CD1c-positive myeloid dendritic cell (primary cell): ENCODE data around the gene OR52H1.

Source experiments
- DNase-seq: peaks from one replicate; pipeline ENCODE4 v3.0.0-alpha.2; 2016; ENCODE audit errors: extremely low spot score

OR52H1 gene

DNA sequence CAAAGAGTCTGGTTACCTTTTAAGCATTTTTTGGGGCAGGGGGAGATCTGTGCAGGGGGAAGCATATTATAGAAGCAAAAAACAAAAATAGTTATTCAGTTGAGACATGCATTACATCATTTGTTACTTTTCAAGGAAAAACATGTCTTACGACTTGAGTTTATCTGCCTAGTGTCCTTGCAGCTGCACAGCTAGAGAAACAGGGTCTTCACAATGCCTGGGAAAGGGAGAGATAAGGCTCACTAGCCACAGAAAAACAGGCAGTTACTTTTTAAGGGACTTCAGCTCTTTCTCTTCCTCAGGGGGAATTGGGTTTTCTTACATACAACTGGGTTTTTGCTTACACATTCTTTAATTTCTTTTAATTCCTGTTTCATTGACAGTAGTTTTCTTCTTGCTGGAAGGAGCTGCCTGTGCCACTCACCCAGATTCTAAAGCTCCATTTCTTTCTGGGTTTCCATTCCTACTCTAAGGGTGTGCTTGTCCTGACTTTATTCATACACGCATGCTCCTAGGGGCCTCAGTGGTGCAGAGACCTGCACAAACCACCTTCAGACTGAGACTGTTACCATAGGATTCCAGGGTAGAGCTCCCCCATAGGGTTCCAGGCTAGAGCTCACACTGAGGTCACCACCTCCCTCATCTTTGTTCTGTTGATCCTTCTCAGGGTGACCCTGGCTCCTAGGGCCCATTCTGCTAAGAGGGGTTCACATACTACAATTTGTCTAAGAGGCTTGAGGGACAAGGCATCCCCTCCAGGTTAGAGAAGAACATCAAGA is 17.1 kb downstream of the OR52H1 start:
- DNase-seq = no peak

DNA sequence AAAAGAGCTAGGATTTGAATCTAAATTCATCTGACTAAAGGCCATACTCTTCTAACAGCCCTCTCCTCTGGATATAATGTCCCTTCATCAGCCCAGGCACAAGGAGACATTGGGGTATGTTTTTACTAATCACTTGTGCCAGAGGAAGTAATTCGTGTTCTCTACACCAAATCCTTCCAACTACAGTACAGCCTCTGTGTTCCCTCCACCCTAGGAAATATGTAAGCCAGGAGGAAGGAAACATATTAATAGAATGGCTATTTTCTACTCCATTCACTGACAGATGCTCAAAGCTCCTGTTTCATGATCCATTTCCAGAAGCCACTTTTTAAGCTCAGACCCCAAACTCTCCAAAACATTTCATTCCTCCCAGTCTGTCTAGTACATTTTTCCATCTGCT is 19.8 kb downstream of the OR52H1 start:
- no peak for DNase-seq

DNA sequence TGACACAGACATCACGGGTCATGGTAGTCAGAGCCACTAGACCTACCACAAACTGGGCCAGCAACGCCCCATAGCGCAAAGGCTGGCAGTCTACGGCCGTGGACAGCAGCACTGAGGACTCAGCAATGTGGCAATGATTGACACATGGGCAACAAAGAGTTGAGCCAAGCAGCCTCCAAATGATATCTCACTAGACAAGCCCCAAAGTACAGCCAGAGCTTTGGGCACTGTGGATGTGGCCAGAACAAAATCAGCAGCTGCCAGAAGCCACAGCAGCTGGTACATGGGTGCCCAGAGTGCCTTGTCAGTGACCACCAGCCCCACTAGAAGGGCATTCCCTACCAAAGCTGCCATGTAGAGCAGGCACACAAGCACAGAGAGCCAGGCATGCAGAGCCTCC is 20.6 kb downstream of the OR52H1 start:
- no peak for DNase-seq

DNA sequence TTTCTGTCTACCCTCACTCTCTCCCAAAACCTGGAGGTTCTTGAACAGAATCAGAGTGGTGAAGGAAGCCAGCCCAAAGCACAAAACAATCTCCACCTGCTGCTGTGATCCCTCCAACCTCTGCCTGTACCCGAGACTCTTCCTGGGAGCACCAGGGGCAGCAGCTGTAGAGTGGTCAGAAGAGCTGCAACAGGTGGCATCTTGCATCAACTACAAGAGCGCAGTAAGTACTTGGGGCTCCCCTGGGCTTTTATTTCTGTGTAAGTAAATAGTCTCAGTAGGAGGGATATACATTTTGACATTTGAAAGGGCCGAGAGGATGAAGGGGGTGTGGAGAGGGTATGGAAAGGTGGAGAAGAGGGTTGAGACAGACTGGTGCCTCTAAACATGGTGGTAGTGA is 23.6 kb downstream of the OR52H1 start:
- no peak for DNase-seq

DNA sequence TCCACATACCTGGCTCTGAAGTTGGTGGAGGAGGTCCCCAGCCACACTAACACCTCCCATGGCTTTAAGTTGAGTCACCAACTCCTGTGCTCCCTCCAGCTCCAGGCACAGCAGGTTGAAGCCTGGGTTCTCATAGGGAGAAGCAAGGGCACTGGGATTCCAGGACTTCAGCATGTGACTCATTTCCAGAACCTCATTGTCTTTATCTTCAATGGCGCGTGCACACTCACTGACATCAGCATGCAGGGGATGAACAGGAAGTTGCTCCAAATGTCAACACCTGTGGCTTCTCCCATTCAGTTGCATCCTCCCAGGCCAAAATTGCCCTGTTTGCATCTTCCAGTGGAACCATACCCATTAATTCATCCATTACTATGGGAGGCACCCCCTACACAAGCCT is 26.0 kb downstream of the OR52H1 start:
- DNase-seq = no peak

DNA sequence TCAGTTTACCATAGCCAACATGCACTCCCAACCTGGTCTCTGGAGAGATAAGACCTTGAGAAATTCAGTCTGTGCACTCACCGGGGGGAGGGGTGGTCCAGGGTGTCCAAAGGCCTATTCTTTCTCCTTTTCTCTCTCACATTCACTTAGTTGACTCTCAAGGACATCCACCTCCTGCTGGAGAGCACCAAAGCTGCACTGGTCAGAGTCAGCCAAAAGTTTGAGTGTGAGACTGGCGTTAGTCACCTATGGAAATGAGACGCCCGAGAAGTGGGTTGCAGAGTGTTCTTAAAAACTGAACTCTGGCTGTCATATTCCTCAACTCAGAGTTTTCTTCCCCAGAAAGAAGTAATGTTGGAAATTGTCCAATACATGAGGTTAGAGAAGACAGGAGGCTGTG is 26.8 kb downstream of the OR52H1 start:
- no peak for DNase-seq

DNA sequence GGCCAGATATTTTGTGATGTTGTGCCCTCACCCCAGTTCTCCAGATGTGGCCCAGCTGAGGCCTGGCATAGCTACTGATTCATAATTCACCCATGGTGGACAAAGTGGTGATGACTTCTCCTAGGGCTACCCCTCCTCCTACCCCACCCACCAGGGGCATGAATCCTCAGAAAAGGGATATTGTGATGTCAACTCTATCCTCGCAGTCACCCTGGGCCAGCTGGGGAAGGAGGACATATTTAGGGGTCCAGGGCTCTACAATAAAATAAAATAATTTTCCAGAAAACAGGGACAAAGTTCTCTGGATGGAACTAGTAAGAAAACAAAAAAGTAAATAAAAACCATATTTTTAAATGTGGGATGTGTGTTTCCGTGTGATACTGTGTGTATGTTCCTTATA is 31.7 kb downstream of the OR52H1 start, which contains the start of gene UBQLNL:
Gene UBQLNL, minus strand, starts transcription at position 101 of the 400 bp plus-strand sequence. CDS start 258 bp downstream, outside the sequence.
- no peak for DNase-seq

DNA sequence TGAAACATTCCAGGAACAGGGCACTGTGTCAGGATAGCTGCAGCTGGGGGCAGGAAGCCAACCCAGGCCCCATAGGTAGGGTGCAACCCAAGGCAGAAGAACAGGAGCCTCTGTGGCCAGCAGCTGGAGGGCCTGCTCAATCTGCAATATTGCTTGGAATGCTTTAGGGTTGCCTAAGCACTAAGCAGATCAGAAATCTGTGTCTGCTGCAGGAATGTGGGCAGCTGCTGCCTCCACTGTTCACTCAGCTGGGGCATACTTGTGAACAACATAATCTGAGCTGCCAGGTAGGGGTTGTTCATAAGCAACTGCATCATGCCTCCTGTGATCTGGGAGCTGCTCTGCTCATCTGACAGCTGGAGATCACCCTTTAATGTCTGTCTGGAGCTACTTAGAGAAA is 33.5 kb downstream of the OR52H1 start:
- DNase-seq = no peak

DNA sequence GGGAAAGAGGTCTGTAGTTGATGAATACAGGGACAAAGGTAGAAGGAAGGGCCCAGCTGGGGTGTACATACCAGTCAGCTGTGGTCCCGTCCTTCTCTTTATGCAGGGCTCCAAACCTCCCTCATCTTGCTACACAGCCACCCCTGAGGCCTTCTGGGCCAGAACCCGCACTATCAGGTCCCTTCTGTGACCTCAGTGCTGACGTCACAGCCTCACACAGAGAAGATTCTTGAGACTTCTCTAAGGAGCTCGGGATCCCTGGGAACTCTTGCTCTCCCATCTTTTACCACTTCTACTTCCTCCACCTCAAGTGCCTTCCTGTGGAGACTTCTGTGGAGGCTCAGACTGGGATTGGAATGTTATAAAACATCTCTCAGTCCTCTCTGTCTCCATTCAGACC is 38.5 kb downstream of the OR52H1 start, which contains the start of gene UBQLN3:
Gene UBQLN3, minus strand, starts transcription at position 155 of the 400 bp plus-strand sequence. CDS start 399 bp downstream, outside the sequence.
- DNase-seq = no peak

DNA sequence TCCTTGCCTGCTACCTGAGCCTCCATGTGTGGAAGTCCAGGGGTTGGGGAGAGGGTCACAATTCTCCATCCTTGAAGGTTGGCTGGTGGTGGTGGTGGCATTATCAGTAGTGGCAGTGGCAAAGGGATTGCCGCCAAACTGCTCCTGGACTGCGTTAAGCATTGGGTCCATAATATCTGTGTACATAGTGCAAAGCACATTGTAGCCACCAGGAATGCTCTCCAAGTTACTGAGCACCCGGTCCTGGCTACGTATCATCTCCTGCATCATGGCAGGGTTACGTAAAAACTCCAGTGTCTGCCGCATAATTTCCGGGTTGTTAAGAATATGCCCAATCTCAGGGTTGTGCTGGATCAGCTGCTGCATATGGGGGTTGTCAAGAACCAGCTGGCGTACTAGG is 39.7 kb downstream of the OR52H1 start:
- DNase-seq = no peak

DNA sequence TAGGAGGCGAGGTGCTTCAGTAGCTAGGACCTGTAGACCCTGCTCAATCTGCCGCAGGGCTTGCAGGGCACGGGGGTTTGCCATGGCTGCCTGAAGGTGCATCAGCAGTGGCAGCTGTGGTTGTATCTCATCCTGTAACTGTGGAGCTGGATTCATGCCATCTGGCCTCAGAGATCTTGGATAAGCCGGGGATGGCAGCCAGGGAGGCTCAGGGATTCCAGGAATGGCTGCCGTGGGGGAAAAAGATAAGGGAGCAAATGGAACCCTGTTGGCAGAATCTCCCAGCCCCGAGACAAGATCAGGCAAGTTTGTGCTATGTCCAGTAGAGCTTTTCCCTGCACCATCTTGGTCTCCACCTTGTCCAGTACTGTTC is 40.4 kb downstream of the OR52H1 start:
- no peak for DNase-seq

DNA sequence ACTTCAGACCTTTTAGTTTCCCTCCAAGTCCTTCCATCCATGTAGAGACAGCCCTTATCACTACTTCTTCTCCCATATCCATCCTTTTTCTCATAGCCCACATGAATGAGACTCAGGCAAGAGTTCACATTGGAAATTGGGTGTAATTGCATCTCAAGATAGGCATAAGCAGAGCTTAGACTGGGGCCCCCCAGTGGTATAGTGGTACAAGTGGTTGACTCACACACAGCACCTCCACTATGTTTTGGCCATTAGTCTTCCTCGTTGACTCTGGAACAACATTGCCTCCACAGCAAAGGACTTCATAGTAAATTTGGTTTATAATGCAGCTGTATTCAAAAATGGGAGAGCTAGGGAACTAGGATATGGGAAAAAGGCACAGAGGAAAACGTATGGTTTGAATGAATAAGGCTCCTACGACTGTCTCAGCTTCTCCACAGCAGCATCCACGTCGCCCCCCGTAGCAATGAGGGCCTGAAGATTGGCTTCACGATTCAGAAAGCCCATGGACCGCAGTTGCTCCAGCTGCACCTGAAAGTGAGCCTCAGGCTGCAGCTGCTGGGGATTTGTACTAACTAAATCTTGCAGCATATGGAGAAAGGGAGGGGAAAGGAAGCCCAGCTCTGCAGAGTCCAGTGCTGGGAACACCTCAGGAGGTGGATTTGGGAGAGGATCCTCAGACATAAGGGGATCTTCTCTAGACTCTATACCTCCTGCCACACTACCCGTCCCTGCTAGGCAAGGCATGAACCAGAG is 41.0 kb downstream of the OR52H1 start:
- no peak for DNase-seq

DNA sequence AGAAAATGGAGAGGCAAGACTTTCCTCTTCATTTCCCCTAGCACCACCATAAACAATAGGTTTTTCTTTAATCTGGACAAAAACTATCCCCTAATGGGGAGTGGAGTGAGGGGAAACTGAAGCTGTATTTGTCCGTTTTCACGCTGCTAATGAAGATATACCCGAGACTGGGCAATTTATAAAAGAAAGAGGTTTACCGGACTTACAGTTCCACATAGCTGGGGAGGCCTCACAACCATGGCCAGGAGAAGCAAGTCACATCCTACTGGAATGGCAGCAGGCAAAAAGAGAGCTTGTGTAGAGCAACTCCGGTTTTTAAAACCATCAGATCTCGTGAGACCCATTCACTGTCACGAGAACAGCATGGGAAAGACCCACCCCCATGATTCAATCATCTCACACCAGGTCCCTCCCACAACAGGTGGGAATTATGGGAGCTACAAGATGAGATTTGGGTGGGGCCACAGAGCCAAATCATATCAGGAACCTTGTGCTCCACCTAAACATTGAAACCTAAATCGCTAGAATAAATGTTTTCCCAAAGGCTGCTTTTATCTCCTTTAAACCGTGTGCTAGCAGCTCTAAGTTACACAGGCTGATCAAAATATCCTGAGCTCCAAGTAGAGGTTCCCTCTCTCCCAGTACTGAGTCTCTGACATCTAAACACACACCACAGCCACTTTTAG is 42.8 kb downstream of the OR52H1 start:
- no peak for DNase-seq

DNA sequence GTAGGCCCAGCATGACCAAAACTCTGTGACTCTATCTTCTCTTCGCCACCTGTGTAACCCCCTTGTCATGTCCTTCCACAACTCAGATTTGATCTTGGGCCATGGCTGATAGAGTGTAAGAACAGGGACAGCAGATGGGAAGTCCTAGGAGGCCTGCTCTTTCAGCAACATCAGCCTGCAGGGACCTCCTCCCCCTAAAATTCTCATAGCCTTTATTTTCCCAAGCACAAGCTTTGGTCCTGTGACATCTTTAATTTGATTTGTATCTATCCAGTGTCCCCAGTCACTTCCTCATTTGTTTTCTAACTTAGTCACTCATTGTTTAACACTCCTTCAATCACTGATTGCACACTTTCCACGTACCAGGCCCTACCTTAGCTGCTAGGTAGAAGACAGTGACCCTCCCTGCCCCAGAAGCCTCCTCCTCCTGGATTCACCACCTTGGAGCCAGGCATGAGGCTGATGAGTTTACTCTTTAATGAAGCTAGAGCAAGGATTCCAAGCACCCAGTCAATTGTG is 43.9 kb downstream of the OR52H1 start:
- no peak for DNase-seq

DNA sequence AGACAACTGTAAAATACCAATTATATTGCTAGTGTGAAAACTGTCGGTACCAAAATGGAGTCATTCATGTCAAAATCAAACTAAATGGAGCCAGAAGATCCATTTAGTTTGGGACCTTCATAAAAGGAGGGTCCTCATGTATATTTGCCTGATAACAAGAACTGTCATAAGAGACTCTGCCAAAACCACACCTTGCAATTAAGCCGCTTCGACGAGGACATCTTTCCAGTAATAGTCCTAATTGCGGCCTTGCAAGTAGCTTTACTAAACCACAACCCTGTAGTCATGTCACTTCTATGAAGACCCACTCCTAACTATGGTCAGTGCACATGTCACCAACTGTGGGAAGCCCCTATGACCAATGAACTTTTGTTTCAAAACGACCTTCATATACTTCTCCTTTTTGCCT is 47.9 kb downstream of the OR52H1 start:
- DNase-seq = no peak

DNA sequence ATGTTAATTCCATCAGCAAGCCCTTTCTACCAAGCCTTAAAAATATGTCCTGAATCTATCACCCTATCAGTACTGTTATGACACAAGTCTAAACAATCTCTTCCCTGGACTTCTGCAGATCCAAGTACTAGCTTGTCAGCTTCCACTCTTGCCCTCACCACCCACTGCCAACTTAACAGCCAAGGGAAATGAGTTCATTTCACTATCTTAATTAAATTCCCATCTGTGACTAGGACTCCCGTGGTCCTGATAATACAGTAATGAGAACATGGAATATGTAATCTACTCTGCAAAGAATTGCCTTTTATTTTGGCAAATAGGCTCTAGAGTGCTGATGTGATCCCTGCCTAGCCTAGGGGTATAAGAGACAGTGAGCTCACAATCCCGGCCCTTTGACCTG is 48.7 kb downstream of the OR52H1 start:
- no peak for DNase-seq
